Kidney (tissue), 14 donors: ENCODE data around the gene CRLF3. TPM values are rescaled to one million over a fixed set of nuclear protein-coding genes. Genes with fewer than 3 reads are reported as not detected.

Experiments
- DNase-seq, 5 donors: peaks; one replicate each; pipeline ENCODE4 v3.0.0-alpha.2; 2013 to 2020
- FAIRE-seq: peaks from 2 replicates; lab custom pipeline; 2012; peaks lifted over from hg19 to GRCh38; lab: Jason Lieb, UNC
- H3K27ac ChIP-seq, 2 donors: one replicate each; pipeline ENCODE4 v1.7.0; 2013; ENCODE audit warnings: low read depth in 2 of 2, low read length in 2 of 2, inconsistent platforms in 1 of 2
- H3K27me3 ChIP-seq: one replicate; pipeline ENCODE4 v1.7.1; 2013; ENCODE audit warnings: low read length, inconsistent platforms; ENCODE audit not compliant: control insufficient read depth, insufficient read depth
- H3K36me3 ChIP-seq, 3 donors: one replicate each; pipeline versions ENCODE4 v1.7.0 to v1.7.1; 2013; ENCODE audit warnings: low read length in 3 of 3, control low read depth in 1 of 3, inconsistent platforms in 1 of 3; ENCODE audit not compliant: insufficient read depth in 3 of 3, control insufficient read depth in 2 of 3
- H3K4me1 ChIP-seq, 3 donors: one replicate each; pipeline versions ENCODE4 v1.7.0 to v1.7.1; 2013; ENCODE audit warnings: low read length in 3 of 3, inconsistent platforms in 1 of 3, low read depth in 1 of 3; ENCODE audit not compliant: control insufficient read depth in 2 of 3, insufficient read depth in 2 of 3
- H3K4me3 ChIP-seq, 3 donors: one replicate each; pipeline versions ENCODE4 v1.7.0 to v1.8.1; 2013; ENCODE audit warnings: low read length in 3 of 3, control low read depth in 1 of 3, inconsistent platforms in 1 of 3
- H3K9ac ChIP-seq, 3 donors: one replicate each; pipeline versions ENCODE4 v1.7.0 to v1.7.1; 2013; ENCODE audit warnings: low read length in 3 of 3, control low read depth in 1 of 3, inconsistent platforms in 1 of 3
- H3K9me3 ChIP-seq, 3 donors: one replicate each; pipeline versions ENCODE4 v1.7.0 to v1.7.1; 2013; ENCODE audit warnings: low read length in 3 of 3, control low read depth in 1 of 3, inconsistent platforms in 1 of 3; ENCODE audit not compliant: control insufficient read depth in 2 of 3, insufficient read depth in 1 of 3
- intact Hi-C: fragments of 100-400 bp; cut with DNase I; formaldehyde crosslinking; loops from one replicate; pipeline ENCODE4 v1.11.1; 2022
- polyA plus RNA-seq: library from polyadenylated mRNA; stranded (reverse); fragments of 350-450 nt; fragmentation: Illumina TruSeq; extraction: RNeasy Lipid Tissue Mini Kit (QIAGEN cat#74804); gene quantifications from one replicate; pipeline ENCODE4 v1.2.3, GENCODE V29; 2014; ENCODE audit warnings: low read depth, low replicate concordance; ENCODE audit not compliant: insufficient read depth
- total RNA-seq: library from RNA; stranded (reverse); fragmentation: NEBNext Ultra II Directional; extraction: Animal tissue kit (Norgen Biotek cat#: 25700); gene quantifications from one replicate; pipeline ENCODE4 v1.2.1, GENCODE V29; 2021
- TF ChIP-seq, protein P1 (sequence below): IDR thresholded peaks from 3 replicates; pipeline ENCODE4 v1.5.1; 2012; ENCODE audit warnings: mild to moderate bottlenecking, moderate library complexity, borderline replicate concordance; ENCODE audit not compliant: insufficient read depth; ENCODE audit errors: extremely low read depth
- donor health status: control.
- donor health status: control.
- donor health status: control.
- donor health status: control.
- donor health status: control.
- donor health status: DM: yes; HTN: yes; CAD: no.
- donor health status: Normal renal cell carcinoma (clear cell type).

Gene CRLF3
- total and polyA plus RNA-seq, 2 donors from 2014 or later, result 3.4 to 12.9 TPM

DNA sequence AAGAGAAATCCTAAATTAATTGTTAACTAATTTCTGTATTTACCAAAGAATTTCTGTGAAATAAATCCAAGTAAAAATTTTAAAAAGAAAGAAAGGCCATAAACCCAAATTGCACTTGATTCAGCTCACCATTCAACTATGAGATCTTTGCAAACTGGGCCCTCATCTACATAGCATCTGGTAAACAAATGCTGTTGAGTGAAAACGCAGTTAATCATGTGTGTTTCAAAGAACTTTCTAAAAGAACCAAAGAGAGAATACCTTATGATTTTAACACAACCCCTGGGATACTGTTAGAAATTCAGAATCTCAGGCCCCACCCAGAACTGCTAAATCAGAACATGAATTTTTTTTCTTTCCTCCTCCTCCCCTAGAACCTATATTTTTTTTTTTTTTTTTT, 16.6 kb downstream of the CRLF3 start:
- H3K27me3 ChIP-seq, result no peaks in the 10 kb centered on the region
- no peak overlapping the region for H3K4me3 ChIP-seq
- FAIRE-seq, result no peak
- TF ChIP-seq, protein P1, sequence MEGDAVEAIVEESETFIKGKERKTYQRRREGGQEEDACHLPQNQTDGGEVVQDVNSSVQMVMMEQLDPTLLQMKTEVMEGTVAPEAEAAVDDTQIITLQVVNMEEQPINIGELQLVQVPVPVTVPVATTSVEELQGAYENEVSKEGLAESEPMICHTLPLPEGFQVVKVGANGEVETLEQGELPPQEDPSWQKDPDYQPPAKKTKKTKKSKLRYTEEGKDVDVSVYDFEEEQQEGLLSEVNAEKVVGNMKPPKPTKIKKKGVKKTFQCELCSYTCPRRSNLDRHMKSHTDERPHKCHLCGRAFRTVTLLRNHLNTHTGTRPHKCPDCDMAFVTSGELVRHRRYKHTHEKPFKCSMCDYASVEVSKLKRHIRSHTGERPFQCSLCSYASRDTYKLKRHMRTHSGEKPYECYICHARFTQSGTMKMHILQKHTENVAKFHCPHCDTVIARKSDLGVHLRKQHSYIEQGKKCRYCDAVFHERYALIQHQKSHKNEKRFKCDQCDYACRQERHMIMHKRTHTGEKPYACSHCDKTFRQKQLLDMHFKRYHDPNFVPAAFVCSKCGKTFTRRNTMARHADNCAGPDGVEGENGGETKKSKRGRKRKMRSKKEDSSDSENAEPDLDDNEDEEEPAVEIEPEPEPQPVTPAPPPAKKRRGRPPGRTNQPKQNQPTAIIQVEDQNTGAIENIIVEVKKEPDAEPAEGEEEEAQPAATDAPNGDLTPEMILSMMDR, result no peak
- H3K9me3 ChIP-seq, result no peaks in the 10 kb centered on the region
- intact Hi-C loops, result no loop called here
- no peak for DNase-seq
- H3K4me1 ChIP-seq, result no peaks in the 10 kb centered on the region
- H3K36me3 ChIP-seq, result peaks cover 2 to 4% (median 2%) of the 10 kb centered on the region in 3 donors
- no peak overlapping the region for H3K9ac ChIP-seq
- H3K27ac ChIP-seq, result no peak overlapping the region

DNA sequence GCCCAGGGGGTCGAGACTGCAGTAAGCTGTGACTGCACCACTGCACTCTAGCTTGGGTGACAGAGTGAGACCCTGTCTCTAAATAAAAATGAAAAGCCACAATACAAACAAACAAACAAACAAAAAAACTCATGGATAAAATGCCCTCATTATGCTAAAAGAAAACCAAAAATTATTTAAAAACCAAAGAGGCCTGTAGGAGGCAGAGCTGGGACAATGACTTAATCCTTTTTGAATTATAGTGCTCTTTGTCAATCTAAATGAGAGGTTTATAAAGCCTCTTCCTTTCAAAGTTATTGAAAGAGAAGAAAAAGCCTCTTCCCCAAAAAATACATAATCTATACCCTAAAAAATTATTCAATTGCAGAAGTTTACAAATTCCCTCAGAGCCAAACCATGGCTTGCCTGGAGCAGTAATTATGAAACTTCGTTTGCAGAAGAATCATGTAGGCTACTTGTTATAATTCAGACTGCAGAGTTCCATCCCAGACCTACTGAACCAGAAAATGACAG, 18.5 kb downstream of the CRLF3 start:
- TF ChIP-seq, protein P1, result no peak
- H3K27ac ChIP-seq, result no peak overlapping the region
- intact Hi-C loops, result no loop called here
- no peak overlapping the region for H3K4me3 ChIP-seq
- H3K9me3 ChIP-seq, result no peaks in the 10 kb centered on the region
- no peak overlapping the region for H3K9ac ChIP-seq
- H3K36me3 ChIP-seq, result peaks cover 2 to 8% (median 6%) of the 10 kb centered on the region in 3 donors
- H3K4me1 ChIP-seq, result no peaks in the 10 kb centered on the region
- DNase-seq, result no peak
- no peaks in the 10 kb centered on the region for H3K27me3 ChIP-seq
- FAIRE-seq, result no peak

DNA sequence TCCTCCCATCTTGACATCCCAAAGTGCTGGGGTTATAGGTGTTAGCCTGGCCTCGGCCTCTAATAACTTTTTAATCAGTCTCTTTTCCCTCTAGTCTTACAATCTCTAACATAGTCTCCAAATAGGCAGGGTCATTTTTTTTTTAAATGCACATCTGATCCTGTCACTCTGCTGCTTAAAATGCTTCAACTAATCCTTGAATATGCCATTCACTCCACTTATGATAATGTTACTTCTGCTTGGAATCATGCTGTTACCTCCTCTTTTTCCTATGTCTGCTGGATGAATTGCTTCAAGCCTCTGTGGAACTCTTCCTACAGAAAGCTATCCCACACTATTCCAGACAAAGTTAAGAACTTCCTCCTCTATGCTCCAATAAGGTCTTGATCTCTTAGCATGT, 22.8 kb downstream of the CRLF3 start:
- no peaks in the 10 kb centered on the region for H3K4me1 ChIP-seq
- no peaks in the 10 kb centered on the region for H3K9me3 ChIP-seq
- DNase-seq (no peak), FAIRE-seq (no peak)
- H3K36me3 ChIP-seq, result peaks cover 2 to 8% (median 6%) of the 10 kb centered on the region in 3 donors
- H3K4me3 ChIP-seq, result no peak overlapping the region
- TF ChIP-seq, protein P1, result no peak
- no peak overlapping the region for H3K27ac ChIP-seq
- H3K27me3 ChIP-seq, result no peaks in the 10 kb centered on the region
- intact Hi-C loops, result no loop called here
- H3K9ac ChIP-seq, result no peak overlapping the region

DNA sequence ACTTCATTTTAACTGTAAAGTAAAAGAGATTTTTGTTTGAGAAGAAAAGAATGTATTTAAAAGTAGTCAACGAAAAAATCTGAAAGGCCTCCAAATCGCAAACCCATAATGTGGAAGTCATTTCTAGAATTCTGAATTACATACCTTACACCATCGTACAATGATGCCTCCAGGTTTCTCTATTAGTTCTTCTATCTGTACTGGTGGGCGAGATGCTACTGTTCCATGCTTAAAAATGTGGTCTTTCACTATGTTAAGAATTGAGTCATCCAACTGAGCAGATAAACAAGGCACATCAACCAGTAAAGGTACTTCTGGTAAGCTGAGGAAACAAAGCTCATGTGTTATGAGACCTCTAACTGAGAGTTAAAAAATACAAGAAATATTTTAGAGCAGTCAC, 28.5 kb downstream of the CRLF3 start:
- no peaks in the 10 kb centered on the region for H3K27me3 ChIP-seq
- intact Hi-C loops, result no loop called here
- TF ChIP-seq, protein P1, result no peak
- H3K27ac ChIP-seq, result no peak overlapping the region
- no peaks in the 10 kb centered on the region for H3K9me3 ChIP-seq
- H3K4me1 ChIP-seq, result no peaks in the 10 kb centered on the region
- peaks cover 3 to 14% (median 5%) of the 10 kb centered on the region in 3 donors for H3K36me3 ChIP-seq
- H3K4me3 ChIP-seq, result no peak overlapping the region
- DNase-seq (no peak), FAIRE-seq (no peak)
- H3K9ac ChIP-seq, result no peak overlapping the region
